ENCODE results near the gene SLAMF7.

GRCh38 chr1:160768295-160768657 is 29.2 kb downstream of the SLAMF7 start:
- peak; percentile 37 for TF ChIP-seq CTCF (conservative IDR thresholded peaks at IDR 0.05)
- TF ChIP-seq EZH2 (IDR thresholded peaks at IDR 0.05; ENCODE audit: low read depth) = no peak

All from PC-9 (cell line).